NCI-H2227 (cell line): ENCODE results near the gene SEMA4B.
"Not testable (repeated sequence)": the region's sequence is repeated elsewhere in the genome, so short reads cannot be mapped to it uniquely, and the experiment has no call there.

Source experiments
- DNase-seq: peaks from one replicate; lab custom pipeline; 2025; ENCODE audit not compliant: unreplicated experiment; lab: John Stamatoyannopoulos, UW

The SEMA4B gene

DNA sequence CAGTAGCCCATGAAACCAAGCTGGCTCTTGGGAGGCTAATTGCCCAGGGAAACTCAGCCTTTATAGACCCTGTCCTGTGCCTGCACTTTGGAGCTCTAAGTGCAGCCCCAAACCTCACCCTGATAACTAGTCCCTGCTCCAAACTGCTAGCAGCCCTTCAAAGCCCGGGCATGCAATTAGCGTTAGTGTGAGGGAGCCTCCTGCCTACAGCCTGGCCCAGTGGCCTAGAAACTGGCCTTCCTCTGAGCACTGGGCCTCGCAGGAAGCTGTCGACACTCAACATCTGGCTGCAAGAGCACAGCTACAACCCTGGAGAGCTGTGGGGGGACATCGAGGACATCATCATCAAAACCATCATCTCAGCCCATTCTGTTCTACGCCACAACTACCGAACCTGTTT is 56.6 kb downstream of the SEMA4B start:
- no peak for DNase-seq

DNA sequence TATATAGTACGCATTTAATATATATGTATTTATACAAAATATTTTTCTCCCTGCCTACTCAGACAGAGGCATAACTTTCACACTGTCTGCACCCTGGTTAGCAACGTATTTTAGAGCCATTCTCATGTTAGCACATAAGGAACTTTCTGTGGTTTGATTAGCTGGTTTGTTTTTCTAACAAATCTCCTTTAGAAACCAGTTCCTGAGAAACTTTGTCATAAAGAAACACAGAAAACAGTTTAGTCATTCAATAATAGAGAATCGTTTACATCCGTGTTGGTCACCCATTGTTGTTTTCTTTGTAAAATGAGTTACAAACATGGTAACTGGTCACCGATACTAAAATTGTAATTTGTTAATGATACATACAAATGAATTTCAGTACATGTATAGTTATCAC is 58.4 kb downstream of the SEMA4B start:
- no peak for DNase-seq

- DNase-seq = not testable (repeated sequence)
Observed at GRCh38 chr15:90260731-90261130, 59.6 kb downstream of the SEMA4B start.

DNA sequence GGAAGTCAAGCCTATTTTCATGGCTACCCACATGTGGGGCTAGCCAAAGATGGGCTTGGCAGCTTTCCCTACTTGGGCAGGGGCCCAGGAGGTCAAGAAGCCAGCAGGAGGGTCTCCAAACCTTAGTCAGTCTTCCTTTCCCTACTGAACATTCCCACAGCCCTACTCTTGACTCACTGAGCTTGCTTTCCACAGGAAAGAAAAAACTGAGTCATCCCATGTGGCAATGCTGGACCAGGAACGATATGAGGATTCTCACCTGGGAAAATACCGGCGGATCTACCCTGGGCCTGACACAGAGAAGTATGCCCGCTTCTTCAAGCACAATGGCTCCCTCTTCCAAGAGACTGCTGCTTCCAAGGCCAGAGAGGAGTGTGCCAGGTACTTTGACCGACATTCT is 60.7 kb downstream of the SEMA4B start:
- DNase-seq = no peak

- no peak for DNase-seq
Observed at GRCh38 chr15:90262426-90262825, 61.3 kb downstream of the SEMA4B start.

DNA sequence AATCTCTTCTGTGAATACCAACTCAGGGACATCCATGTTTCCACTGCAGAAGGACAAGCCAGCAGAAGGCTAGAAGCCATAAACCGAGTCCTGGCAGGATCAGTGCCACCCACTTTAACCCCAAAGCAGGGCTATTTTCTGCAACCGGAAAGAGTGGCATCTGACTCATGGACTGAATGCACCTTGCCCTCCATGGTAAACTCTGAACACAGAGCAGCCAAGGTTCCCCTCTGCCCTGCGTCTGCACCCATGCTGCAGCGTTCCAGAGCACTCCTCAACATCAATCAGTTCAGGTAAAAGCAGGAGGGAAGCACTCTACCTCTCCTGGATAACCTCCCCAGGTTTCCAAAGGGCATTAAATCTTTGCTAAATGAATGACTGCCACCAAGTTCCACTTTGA is 63.5 kb downstream of the SEMA4B start:
- no peak for DNase-seq

DNA sequence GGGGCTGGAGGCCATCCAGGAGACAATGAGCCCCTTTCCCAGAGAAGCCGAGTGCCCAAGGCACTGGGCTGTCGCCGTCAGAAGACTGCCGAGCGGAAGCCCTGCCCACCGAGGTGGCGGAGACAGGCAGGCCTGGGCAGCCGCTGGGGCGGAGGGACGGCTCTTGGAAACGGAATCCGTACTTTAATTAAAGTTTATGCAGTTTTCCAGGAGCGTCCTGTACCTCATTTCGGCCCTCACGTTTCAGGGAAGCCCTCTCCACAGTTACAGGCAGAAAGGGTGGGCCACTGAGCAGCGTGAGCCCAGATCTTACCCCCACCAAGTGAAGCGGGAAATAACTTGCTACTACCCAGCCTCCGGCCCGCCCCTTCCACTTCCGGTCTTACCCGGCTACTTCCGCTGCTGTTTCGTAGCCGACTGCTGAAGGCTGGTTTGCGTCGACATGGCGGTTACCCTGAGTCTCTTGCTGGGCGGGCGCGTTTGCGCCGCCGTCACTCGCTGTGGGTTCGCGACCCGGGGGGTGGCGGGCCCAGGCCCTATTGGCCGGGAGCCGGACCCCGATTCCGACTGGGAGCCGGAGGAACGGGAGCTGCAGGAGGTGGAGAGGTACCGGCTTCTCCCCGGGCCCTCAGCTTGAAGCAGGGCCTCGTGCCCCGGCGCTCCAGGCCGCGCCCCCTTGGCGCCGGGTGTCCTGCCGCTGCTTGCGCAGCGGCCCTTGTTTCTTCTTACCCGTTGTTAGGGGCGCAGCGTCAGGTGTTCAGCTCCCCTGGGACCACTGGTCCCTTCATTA is 64.3 kb downstream of the SEMA4B start, which contains the start of gene NGRN:
TSS of gene NGRN (plus strand) at position 402 of the 790 bp plus-strand sequence. CDS start at position 443, 41 bp downstream.
- peak; percentile 87 for DNase-seq

- DNase-seq = peak; percentile 35
Observed at GRCh38 chr15:90266061-90266431, 64.9 kb downstream of the SEMA4B start.

- peak; percentile 13 for DNase-seq
Observed at GRCh38 chr15:90266485-90266884, 65.4 kb downstream of the SEMA4B start.

- no peak for DNase-seq
Observed at GRCh38 chr15:90268415-90268814, 67.3 kb downstream of the SEMA4B start.

- DNase-seq = no peak
Observed at GRCh38 chr15:90270502-90271150, 69.5 kb downstream of the SEMA4B start.

DNA sequence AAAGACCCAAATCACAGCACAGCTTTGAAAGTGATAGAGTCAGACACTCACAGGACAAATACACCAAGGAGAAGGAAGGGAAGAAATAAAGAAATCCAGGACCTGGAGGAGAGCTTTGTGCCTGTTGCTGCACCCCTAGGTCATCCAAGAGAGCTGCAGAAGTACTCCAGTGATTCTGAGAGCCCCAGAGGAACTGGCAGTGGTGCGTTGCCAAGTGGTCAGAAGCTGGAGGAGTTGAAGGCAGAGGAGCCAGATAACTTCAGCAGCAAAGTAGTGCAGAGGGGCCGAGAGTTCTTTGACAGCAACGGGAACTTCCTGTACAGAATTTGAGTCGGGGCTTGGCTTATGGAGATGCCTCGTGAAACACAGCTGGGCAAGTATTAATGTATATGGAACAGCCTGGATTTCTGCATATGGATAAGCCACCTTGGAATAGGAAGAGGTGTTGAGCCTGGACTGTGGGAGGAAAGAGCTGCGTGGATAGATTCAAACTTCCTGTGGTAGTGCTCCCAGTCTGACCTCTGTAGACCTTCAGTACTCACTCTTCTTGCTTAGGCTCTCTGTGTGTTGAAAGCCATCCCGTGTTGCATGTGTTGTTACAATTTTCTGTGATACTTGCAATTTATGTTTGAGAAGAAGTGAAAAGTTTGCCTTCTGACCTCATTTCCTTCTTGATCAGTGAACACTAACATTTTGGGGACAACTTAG is 70.5 kb downstream of the SEMA4B start:
- no peak for DNase-seq

GRCh38 chr15:90278467-90278866 is 77.3 kb downstream of the SEMA4B start:
- DNase-seq = not testable (repeated sequence)
